Stimulated activated CD4-positive, alpha-beta T cell treated with anti-CD3 and anti-CD28 coated beads, Interleukin-1b, Interleukin-23, amount 100 ng/mL, for 24 hours (primary cell): ENCODE measurements around the gene ABHD11.

Experiments used
- DNase-seq, 4 experiments: peaks; one replicate each; pipeline ENCODE4 v3.0.0-alpha.2; 2020; ENCODE audit warnings: low read depth in 4 of 4, low spot score in 1 of 4

Gene ABHD11

GRCh38 chr7:73702226-73702625 lies 36.4 kb downstream of the ABHD11 start:
- no peak for DNase-seq

- peak in 1 of 4 experiments; percentile 14 for DNase-seq
Observed at GRCh38 chr7:73701357-73701995, 37.1 kb downstream of the ABHD11 start.

- DNase-seq: no peak
Observed at GRCh38 chr7:73700581-73701134, 37.9 kb downstream of the ABHD11 start.

DNA sequence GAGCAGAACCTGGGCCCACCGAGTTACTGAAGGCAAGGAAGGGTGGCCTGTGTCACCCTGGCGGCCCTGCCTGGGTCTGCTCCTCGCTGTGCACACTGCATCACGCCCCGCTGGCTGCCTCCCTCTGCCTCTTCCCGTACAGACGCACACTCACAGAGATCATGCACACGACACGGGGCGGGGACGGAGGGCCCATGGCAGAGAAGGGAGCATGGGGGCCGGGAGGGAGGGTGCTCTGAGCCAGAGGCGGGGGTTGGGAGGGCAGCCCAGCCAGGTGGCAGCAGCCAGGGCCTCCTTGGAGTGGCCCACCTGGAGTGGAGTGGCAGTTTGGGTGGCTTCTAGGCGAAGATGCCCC lies 38.6 kb downstream of the ABHD11 start:
- no peak for DNase-seq

DNA sequence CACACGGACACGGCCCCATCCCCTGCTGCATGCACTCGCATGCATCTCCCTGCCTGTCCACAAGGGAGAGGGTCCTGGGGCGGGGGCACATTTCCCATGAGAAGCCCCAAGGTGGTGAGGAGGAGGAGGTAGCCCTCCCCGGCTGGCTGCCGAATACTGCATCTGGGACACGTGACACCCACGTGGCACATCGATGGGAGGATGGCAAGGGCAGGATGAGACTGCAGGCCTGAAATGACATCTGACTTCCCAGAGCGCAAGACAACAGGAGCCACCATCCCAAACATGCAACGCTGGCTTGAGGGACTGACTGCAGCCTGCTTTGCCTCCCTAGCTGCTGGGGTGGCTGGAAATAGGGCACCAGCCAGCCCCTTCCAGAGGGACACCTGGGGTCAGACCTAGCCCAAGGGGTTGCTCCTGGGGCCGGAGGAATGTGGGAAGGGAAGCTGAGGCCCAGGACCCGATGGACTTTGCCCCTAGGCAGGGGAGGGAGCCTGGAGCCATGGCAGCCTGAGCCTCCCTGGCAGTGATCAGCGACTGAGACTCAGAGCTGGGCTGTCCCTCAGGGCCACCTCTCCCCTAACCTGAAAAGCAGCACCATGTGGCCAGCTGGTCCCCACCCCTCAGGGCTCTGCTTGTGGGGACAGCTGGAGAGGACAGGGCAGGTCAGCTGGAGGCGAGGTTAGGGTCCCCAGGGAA lies 39.1 kb downstream of the ABHD11 start:
- DNase-seq: no peak

GRCh38 chr7:73698410-73698809 lies 40.2 kb downstream of the ABHD11 start:
- no peak for DNase-seq

DNA sequence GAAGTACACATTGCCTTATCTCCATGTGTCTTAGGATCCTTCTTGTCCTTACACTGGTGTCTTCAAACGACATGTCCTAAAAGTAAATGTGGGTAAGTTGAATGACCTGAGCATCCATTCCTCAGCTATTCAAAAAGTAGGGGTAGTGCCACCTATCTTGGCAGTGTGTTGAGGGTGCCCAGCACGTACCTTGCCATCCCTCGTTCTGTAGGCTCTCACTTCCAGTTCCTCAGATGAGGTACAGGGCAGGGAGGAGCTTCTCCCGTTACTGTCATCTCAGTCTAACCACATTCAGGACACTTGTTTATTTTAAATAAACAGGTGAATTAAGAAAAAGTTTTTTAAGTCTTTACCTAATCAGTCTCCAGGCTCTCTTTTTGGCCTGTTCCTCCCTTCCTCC lies 42.2 kb downstream of the ABHD11 start:
- DNase-seq: no peak

GRCh38 chr7:73690646-73691045 lies 48.0 kb downstream of the ABHD11 start:
- no peak for DNase-seq

DNA sequence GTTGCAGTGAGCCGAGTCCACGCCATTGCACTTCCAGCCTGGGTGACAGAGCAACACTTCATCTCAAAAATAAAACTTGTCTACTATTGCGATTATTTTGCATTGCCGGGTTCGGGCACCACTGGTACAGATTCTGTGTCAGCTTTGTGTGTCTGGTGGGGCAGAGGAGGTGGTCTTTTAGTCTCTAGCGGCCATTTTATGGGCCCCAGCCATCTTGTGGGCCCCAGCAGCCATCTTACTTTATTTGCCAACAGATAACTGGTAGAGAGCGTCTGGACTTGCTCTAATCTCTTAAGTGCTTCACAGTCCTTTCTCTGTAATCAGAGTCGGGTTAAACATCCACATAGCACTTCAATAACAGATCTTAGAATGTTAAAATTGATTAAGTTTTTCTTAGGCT lies 50.3 kb downstream of the ABHD11 start:
- DNase-seq: no peak
